H1 (cell line): ENCODE results near the gene CENPX. TPM values are rescaled to one million over a fixed set of nuclear protein-coding genes. Genes with fewer than 3 reads are reported as not detected.

ENCODE experiments used
- ATF3 ChIP-seq: IDR thresholded peaks from 2 replicates; pipeline ENCODE4 v1.6.1; 2011; ENCODE audit warnings: low read depth, mild to moderate bottlenecking, low read length; ENCODE audit not compliant: insufficient read depth
- CHD1 ChIP-seq: IDR thresholded peaks from 2 replicates; pipeline ENCODE4 v1.6.1; 2012; ENCODE audit warnings: low read depth, low read length, improper control_type of control experiment
- CTBP2 ChIP-seq: IDR thresholded peaks from 2 replicates; pipeline ENCODE4 v1.7.0; 2011; ENCODE audit warnings: borderline replicate concordance, mild to moderate bottlenecking, moderate library complexity, mixed read lengths, low read length; ENCODE audit not compliant: insufficient read depth, insufficient read length
- RXRA ChIP-seq: IDR thresholded peaks from 2 replicates; pipeline ENCODE4 v1.6.1; 2011; ENCODE audit warnings: low read depth, mild to moderate bottlenecking, low read length, moderate library complexity; ENCODE audit not compliant: insufficient read depth
- SUZ12 ChIP-seq: fragments of 200-600 bp; sonication (generic); IDR thresholded peaks from 2 replicates; pipeline ENCODE4 v1.6.1; 2012; ENCODE audit warnings: mild to moderate bottlenecking, inconsistent platforms, low read length, moderate library complexity, mixed read lengths
- TBP ChIP-seq: IDR thresholded peaks from 2 replicates; pipeline ENCODE4 v1.6.1; 2011; ENCODE audit warnings: low read depth, low read length, improper control_type of control experiment
- TCF12 ChIP-seq: IDR thresholded peaks from 2 replicates; pipeline ENCODE4 v1.6.1; 2011; ENCODE audit warnings: low read depth, mild to moderate bottlenecking, low read length
- polyA plus RNA-seq, 7 experiments: library from polyadenylated mRNA; depleted of rRNA in 3 of 7; stranded (reverse) in 5 of 7; unstranded in 2 of 7; fragments of >200 nt in 5 of 7; fragments of 200-250 nt in 2 of 7; gene quantifications; 1 replicate in 5 of 7; 2 replicates in 1 of 7; 4 replicates in 1 of 7; pipeline versions ENCODE4 v1.2.1 to v1.2.3, GENCODE V29; 2011 to 2013; ENCODE audit warnings: missing spikeins in 2 of 7, mixed read lengths in 2 of 7
- total RNA-seq: library from RNA; stranded (reverse); fragmentation: NEBNext Ultra II Directional; extraction: Animal tissue kit (Norgen Biotek cat#: 25700); gene quantifications from 2 replicates; pipeline ENCODE4 v1.2.1, GENCODE V29; 2021

The CENPX gene
- total and polyA plus RNA-seq, 2 of the 8 experiments (the other 6 are each of a cell fraction or from before 2014, with no cell fraction given) = 116 to 122 TPM

DNA sequence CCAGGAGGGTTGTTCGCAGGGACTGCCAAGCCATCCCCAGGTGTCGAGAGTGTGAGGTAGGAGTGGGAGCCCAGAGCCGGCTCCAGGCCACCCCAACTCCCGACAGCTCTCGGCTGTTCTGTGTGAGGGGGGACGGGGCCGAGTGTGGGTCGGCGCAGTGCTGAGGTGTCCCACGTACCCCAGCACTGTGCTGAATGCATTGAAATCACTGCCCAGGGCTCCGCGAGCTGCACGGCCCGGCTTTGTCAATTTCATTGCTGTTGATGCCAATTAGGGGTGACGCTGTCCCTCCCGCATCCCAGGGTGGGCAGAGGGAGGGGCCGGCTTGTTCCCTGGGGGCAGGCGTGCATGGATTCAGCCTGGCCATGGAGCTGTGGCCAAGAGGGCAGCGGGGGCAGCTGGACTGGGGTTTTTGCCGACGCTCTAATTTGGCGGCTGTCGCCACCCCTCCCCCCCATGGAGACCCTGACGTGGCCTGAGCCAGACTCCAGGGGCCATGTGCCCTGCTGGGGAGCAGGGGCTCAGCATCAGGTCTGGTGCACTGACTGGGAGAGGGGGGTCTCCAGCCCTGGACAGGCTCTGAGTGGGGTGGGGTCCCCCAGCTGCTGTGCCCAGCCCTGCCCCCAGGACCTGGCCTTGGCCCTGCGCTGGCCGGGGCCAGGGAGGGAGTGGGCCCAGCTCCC, 14.3 kb downstream of the CENPX start (continued):
- TF ChIP-seq RXRA (no peak), CHD1 (no peak), TCF12 (no peak), TBP (no peak), CTBP2 (no peak), ATF3 (no peak), SUZ12 (no peak)
